ENCODE data around the gene PSD4. TPM values are rescaled to one million over a fixed set of nuclear protein-coding genes. Genes with fewer than 3 reads are reported as not detected.

Gene PSD4
- total RNA-seq, 1 donor from 2014 or later, result 13.5 TPM

GRCh38 chr2:113236367-113237159 lies 62.8 kb downstream of the PSD4 start:
- DNase-seq (ENCODE audit: low read depth), result no peak

- no peak for DNase-seq (ENCODE audit: low read depth)
Measured at GRCh38 chr2:113237604-113238160, 63.9 kb downstream of the PSD4 start.

- DNase-seq (ENCODE audit: low read depth), result no peak
Measured at GRCh38 chr2:113238871-113239839, 65.4 kb downstream of the PSD4 start.

GRCh38 chr2:113240150-113240914 lies 66.6 kb downstream of the PSD4 start:
- DNase-seq (ENCODE audit: low read depth), result peak; percentile 58

- DNase-seq (ENCODE audit: low read depth), result peak; percentile 100
Measured at GRCh38 chr2:113240915-113241911, 67.4 kb downstream of the PSD4 start.

- DNase-seq (ENCODE audit: low read depth), result no peak
Measured at GRCh38 chr2:113242327-113242726, 68.6 kb downstream of the PSD4 start.

GRCh38 chr2:113245276-113245711 lies 71.5 kb downstream of the PSD4 start:
- no peak for DNase-seq (ENCODE audit: low read depth)

- DNase-seq (ENCODE audit: low read depth), result no peak
Measured at GRCh38 chr2:113246606-113247005, 72.8 kb downstream of the PSD4 start.

- DNase-seq (ENCODE audit: low read depth), result peak; percentile 66
Measured at GRCh38 chr2:113248997-113249770, 75.4 kb downstream of the PSD4 start.

GRCh38 chr2:113251118-113251517 lies 77.3 kb downstream of the PSD4 start:
- no peak for DNase-seq (ENCODE audit: low read depth)

GRCh38 chr2:113252047-113252590 lies 78.3 kb downstream of the PSD4 start:
- no peak for DNase-seq (ENCODE audit: low read depth)

- no peak for DNase-seq (ENCODE audit: low read depth)
Measured at GRCh38 chr2:113253453-113253852, 79.7 kb downstream of the PSD4 start.

GRCh38 chr2:113255140-113256070 lies 81.6 kb downstream of the PSD4 start:
- DNase-seq (ENCODE audit: low read depth), result no peak

GRCh38 chr2:113257516-113258264 lies 83.9 kb downstream of the PSD4 start:
- DNase-seq (ENCODE audit: low read depth), result no peak

GRCh38 chr2:113258471-113259147 lies 84.8 kb downstream of the PSD4 start:
- no peak for DNase-seq (ENCODE audit: low read depth)

All from renal cortical epithelial cell (primary cell).